WERI-Rb-1 (cell line): ENCODE measurements around the gene VSTM2B.

Source experiments
- DNase-seq: peaks from one replicate; pipeline ENCODE4 v3.0.0-alpha.2; 2020
- H3K27ac ChIP-seq: fragments of 250-450 bp; sonication (Bioruptor Pico); 2 replicates; pipeline ENCODE4 v1.5.1; 2020; ENCODE audit warnings: mild to moderate bottlenecking, moderate library complexity
- H3K27me3 ChIP-seq: fragments of 250-450 bp; sonication (Bioruptor Pico); 2 replicates; pipeline ENCODE4 v1.5.1; 2021; ENCODE audit warnings: mild to moderate bottlenecking, low read depth, moderate library complexity; ENCODE audit not compliant: insufficient read depth, severe bottlenecking
- H3K36me3 ChIP-seq: fragments of 250-450 bp; sonication (Bioruptor Pico); 2 replicates; pipeline ENCODE4 v1.5.1; 2020; ENCODE audit warnings: mild to moderate bottlenecking, moderate library complexity
- H3K4me3 ChIP-seq: 2 replicates; pipeline ENCODE4 v1.5.1; 2011; ENCODE audit warnings: low read depth, mild to moderate bottlenecking, control low read depth, low read length
- H3K9me3 ChIP-seq: fragments of 250-450 bp; sonication (Bioruptor Pico); 2 replicates; pipeline ENCODE4 v1.5.1; 2021; ENCODE audit warnings: mild to moderate bottlenecking, moderate library complexity; ENCODE audit not compliant: severe bottlenecking
- CTCF ChIP-seq: IDR thresholded peaks from 2 replicates; pipeline ENCODE4 v1.5.1; 2011; ENCODE audit warnings: low read depth, mild to moderate bottlenecking, control low read depth, inconsistent platforms, low read length

VSTM2B gene

GRCh38 chr19:29512748-29513147 is 13.0 kb upstream of the VSTM2B start:
- H3K9me3 ChIP-seq, result no peaks in the 10 kb centered on the region
- no peak for TF ChIP-seq CTCF
- DNase-seq, result no peak
- H3K36me3 ChIP-seq, result no peaks in the 10 kb centered on the region
- H3K4me3 ChIP-seq, result no peak overlapping the region
- H3K27me3 ChIP-seq, result peaks cover 64% of the 10 kb centered on the region
- H3K27ac ChIP-seq, result no peak overlapping the region

- H3K27ac ChIP-seq, result no peak overlapping the region
- no peaks in the 10 kb centered on the region for H3K36me3 ChIP-seq
- no peak for TF ChIP-seq CTCF
- H3K4me3 ChIP-seq, result no peak overlapping the region
- no peaks in the 10 kb centered on the region for H3K9me3 ChIP-seq
- no peak for DNase-seq
- peaks cover 64% of the 10 kb centered on the region for H3K27me3 ChIP-seq
These were observed 11.1 kb upstream of the VSTM2B start for GRCh38 chr19:29514525-29515232.

- TF ChIP-seq CTCF, result no peak
- no peak overlapping the region for H3K27ac ChIP-seq
- no peaks in the 10 kb centered on the region for H3K36me3 ChIP-seq
- H3K9me3 ChIP-seq, result no peaks in the 10 kb centered on the region
- no peak for DNase-seq
- H3K27me3 ChIP-seq, result peaks cover 64% of the 10 kb centered on the region
- H3K4me3 ChIP-seq, result no peak overlapping the region
These were observed 10.6 kb upstream of the VSTM2B start for GRCh38 chr19:29515233-29515619.

- H3K27me3 ChIP-seq, result peaks cover 64% of the 10 kb centered on the region
- H3K9me3 ChIP-seq, result no peaks in the 10 kb centered on the region
- H3K27ac ChIP-seq, result no peak overlapping the region
- TF ChIP-seq CTCF, result no peak
- no peak overlapping the region for H3K4me3 ChIP-seq
- no peaks in the 10 kb centered on the region for H3K36me3 ChIP-seq
- DNase-seq, result no peak
These were observed 10.0 kb upstream of the VSTM2B start for GRCh38 chr19:29515706-29516357.

GRCh38 chr19:29516358-29516725 is 9.5 kb upstream of the VSTM2B start:
- Histone ChIP-seq H3K4me3 (no peak overlapping the region), H3K27me3 (peaks cover 65% of the 10 kb centered on the region), H3K9me3 (no peaks in the 10 kb centered on the region), H3K27ac (no peak overlapping the region), H3K36me3 (no peaks in the 10 kb centered on the region)
- DNase-seq, result no peak
- TF ChIP-seq CTCF, result no peak
